ENCODE data around the gene FAM24B.

- no peak for TF ChIP-seq EZH2 (IDR thresholded peaks at IDR 0.05; ENCODE audit: insufficient read depth, low read length)
- no peak for TF ChIP-seq CTCF (IDR thresholded peaks at IDR 0.05; ENCODE audit: insufficient read depth, low read depth, low read length)
These were observed 49.0 kb downstream of the FAM24B start for GRCh38 chr10:122830273-122830964.
